Uterus (tissue), 2 donors: ENCODE results near the gene PPP3CA.

Experiments used
- POLR2A ChIP-seq, 2 donors: fragments of 450-650 bp; IDR thresholded peaks; one replicate each; pipeline ENCODE4 v1.6.1; 2016; ENCODE audit warnings: antibody characterized with exemption in 2 of 2, mild to moderate bottlenecking in 1 of 2, moderate library complexity in 1 of 2
- TF ChIP-seq, protein P1 (sequence below), 4 experiments: fragments of 200-600 bp in 2 of 4; fragments of 450-650 bp in 2 of 4; sonication (generic) in 2 of 4; IDR thresholded peaks; one replicate each; pipeline ENCODE4 v1.5.1; 2016 to 2019; ENCODE audit warnings: antibody characterized with exemption in 4 of 4, mild to moderate bottlenecking in 2 of 4, moderate library complexity in 1 of 4

DNA sequence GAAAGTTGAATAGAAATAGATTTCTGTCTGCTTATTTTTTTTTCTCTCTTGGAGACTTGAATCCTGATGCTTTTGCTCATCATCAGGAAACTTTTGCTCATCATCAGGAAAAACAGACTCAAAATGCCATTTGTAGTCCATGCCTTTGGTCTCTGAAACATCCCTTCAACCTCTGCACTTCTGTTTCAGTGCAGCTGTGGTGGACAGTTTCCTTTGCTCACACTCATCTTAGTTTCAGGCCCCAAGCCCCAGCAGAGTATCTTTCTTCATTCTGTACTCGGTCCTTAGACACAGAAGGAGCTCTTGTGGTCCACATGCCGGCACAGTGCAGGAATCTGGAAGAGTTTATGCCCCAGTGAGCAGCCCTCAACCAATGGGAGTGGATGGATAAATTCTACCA, 337.9 kb downstream of the PPP3CA start:
- TF ChIP-seq, protein P1, sequence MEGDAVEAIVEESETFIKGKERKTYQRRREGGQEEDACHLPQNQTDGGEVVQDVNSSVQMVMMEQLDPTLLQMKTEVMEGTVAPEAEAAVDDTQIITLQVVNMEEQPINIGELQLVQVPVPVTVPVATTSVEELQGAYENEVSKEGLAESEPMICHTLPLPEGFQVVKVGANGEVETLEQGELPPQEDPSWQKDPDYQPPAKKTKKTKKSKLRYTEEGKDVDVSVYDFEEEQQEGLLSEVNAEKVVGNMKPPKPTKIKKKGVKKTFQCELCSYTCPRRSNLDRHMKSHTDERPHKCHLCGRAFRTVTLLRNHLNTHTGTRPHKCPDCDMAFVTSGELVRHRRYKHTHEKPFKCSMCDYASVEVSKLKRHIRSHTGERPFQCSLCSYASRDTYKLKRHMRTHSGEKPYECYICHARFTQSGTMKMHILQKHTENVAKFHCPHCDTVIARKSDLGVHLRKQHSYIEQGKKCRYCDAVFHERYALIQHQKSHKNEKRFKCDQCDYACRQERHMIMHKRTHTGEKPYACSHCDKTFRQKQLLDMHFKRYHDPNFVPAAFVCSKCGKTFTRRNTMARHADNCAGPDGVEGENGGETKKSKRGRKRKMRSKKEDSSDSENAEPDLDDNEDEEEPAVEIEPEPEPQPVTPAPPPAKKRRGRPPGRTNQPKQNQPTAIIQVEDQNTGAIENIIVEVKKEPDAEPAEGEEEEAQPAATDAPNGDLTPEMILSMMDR (IDR thresholded peaks at IDR 0.05), result no peak
- TF ChIP-seq POLR2A (IDR thresholded peaks at IDR 0.05), result no peak
